Common myeloid progenitor, CD34-positive (primary cell): ENCODE data around the gene UCHL5.
A peak's percentile ranks its signal among the peaks of the same experiment; 100 is the strongest.
"Not testable (repeated sequence)": the region's sequence is repeated elsewhere in the genome, so short reads cannot be mapped to it uniquely, and the experiment has no call there.

Experiments
- CTCF ChIA-PET: fragments of 350-600 bp; sonication (Branson Sonifier 250); formaldehyde crosslinking; loops from one replicate; lab custom pipeline; 2021; ENCODE audit warnings: antibody characterized with exemption; lab: Charles Lee
- POLR2A ChIA-PET: fragments of 350-600 bp; sonication (Branson Sonifier 250); formaldehyde crosslinking; loops from one replicate; lab custom pipeline; 2021; ENCODE audit warnings: antibody characterized with exemption; lab: Charles Lee
- DNase-seq, 3 donors: peaks; one replicate each; pipeline versions ENCODE4 v3.0.0 to v3.0.0-alpha.2; 2013
- H3K27ac ChIP-seq, 2 experiments: 1 replicate in 1 of 2; 2 replicates in 1 of 2; pipeline ENCODE4 v1.7.0; 2013; ENCODE audit warnings: inconsistent platforms in 2 of 2, low read length in 2 of 2, mild to moderate bottlenecking in 2 of 2, low read depth in 1 of 2, moderate library complexity in 1 of 2; ENCODE audit not compliant: severe bottlenecking in 2 of 2, insufficient read depth in 1 of 2, poor library complexity in 1 of 2
- H3K27me3 ChIP-seq, 5 experiments: replicated peaks in 2 of 5; 1 replicate in 3 of 5; 2 replicates in 2 of 5; pipeline versions ENCODE4 v1.6.1 to v1.7.0; 2013; ENCODE audit warnings: low read length in 4 of 5, mild to moderate bottlenecking in 2 of 5, moderate library complexity in 2 of 5, inconsistent platforms in 1 of 5; ENCODE audit not compliant: insufficient read depth in 5 of 5, control insufficient read depth in 4 of 5
- H3K36me3 ChIP-seq, 4 experiments: 1 replicate in 2 of 4; 2 replicates in 2 of 4; pipeline versions ENCODE4 v1.6.1 to v1.7.0; 2013; ENCODE audit warnings: low read length in 3 of 4, control low read depth in 1 of 4, mild to moderate bottlenecking in 1 of 4; ENCODE audit not compliant: control insufficient read depth in 4 of 4, insufficient read depth in 4 of 4
- H3K4me1 ChIP-seq, 4 experiments: 1 replicate in 3 of 4; 2 replicates in 1 of 4; pipeline versions ENCODE4 v1.6.1 to v1.7.1; 2013; ENCODE audit warnings: low read length in 3 of 4, mild to moderate bottlenecking in 3 of 4, control low read depth in 1 of 4, inconsistent platforms in 1 of 4, moderate library complexity in 1 of 4; ENCODE audit not compliant: control insufficient read depth in 4 of 4, insufficient read depth in 4 of 4; ENCODE audit errors: control extremely low read depth in 1 of 4
- H3K4me3 ChIP-seq, 7 experiments: 1 replicate in 4 of 7; 2 replicates in 3 of 7; pipeline versions ENCODE4 v1.5.1 to v1.7.0; 2013; ENCODE audit warnings: mild to moderate bottlenecking in 7 of 7, low read length in 6 of 7, moderate library complexity in 6 of 7, inconsistent platforms in 2 of 7, low read depth in 2 of 7, control low read depth in 1 of 7; ENCODE audit not compliant: insufficient read depth in 4 of 7, control insufficient read depth in 1 of 7; ENCODE audit errors: extremely low read depth in 1 of 7
- H3K9me3 ChIP-seq, 5 experiments: 1 replicate in 4 of 5; 2 replicates in 1 of 5; pipeline versions ENCODE4 v1.6.1 to v1.7.1; 2013; ENCODE audit warnings: low read length in 4 of 5, mild to moderate bottlenecking in 2 of 5, inconsistent platforms in 1 of 5, low read depth in 1 of 5, moderate library complexity in 1 of 5; ENCODE audit not compliant: control insufficient read depth in 4 of 5, insufficient read depth in 2 of 5; ENCODE audit errors: control extremely low read depth in 1 of 5
- WGBS: methylation state at CpG from one replicate; pipeline ENCODE4 v1.1.5; 2013; ENCODE audit not compliant: insufficient coverage; 5-methylcytosine and 5-hydroxymethylcytosine counted together

The UCHL5 gene

DNA sequence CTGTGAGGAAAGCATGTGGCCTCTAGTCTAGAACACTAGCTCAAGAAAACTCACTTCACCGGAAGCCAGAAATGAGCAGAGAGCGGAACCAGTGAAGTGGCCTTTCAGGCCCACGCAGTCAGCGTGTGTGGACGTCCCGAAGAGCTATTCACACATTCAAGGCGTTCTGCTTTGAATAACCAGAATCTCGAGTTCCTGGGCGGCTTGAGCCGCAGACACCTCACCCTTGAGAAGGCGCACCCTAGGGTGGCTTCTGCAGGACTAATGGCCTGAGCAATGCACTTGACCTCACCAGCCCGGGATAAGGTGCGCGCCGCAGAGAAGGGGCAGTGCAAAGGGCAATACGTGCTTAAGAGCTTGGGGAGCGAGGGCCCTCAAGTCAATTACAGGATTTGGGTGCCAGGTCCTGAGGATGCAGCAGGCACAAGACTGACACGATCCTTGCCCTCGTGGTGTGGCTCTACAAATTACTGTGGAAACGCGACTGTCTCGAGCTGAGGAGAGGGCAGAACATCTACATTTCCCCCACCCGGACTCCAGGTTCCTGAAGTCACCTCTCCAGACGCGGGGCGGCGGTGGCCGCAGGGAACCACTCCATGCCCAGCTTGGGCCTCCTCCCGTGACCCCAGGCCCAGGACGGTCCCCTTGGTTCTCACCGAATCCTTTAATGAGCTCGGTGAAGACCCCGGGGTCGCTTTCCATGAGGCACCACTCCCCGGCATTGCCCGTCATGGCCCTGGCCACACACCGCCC lies 455 bp downstream of the UCHL5 start:
- CTCF ChIA-PET, result interaction anchor here (0.6 to 2.7 kb wide), 14 partner anchors 11 to 824 kb away, joined by 3 to 8 read pairs (median 4); partner anchors contain the start of gene CDC73
- Histone ChIP-seq H3K27me3 (no peaks in the 10 kb centered on the region), H3K27ac (peak overlapping the region; percentile 93 to 97), H3K4me3 (peak overlapping the region; percentile 73 to 100 (median 92)), H3K4me1 (peaks cover 11 to 32% (median 22%) of the 10 kb centered on the region in 4 experiments), H3K9me3 (no peaks in the 10 kb centered on the region), H3K36me3 (peaks cover 0 to 9% (median 2%) of the 10 kb centered on the region in 4 experiments)
- DNase-seq, result peak; percentile 36 to 84 (median 77)
- POLR2A ChIA-PET, result interaction anchor here (0.6 to 1.1 kb wide), 4 partner anchors 13 to 249 kb away, joined by 3 to 6 read pairs (median 4); no protein-coding TSS in a partner anchor
- 0% methylated on average over 35 of the region's 37 CpGs for WGBS

DNA sequence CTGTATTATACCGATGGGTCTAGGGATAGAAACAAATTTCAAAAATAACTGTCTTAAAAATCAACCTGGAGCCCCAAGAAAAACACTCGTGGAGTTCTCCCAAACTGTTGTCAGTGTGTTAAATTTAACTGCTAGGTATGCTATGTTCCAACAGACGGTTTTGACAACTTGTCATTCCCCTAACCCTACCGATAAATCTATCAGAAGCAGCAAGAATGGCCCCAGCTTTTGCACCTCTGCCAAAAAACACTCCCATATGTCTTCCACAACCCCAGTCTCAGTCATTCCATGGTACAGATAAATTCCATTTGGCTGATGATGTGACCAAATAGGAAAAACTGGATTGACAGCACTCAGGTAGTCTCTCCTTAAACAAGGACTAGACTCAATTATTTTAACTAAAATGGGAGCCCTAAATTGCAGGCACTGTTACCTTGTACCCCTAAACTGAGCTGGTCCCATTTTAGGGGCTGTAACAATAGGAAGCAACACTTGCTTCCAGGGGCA lies 4.9 kb downstream of the UCHL5 start:
- 100% methylated on average over 1 of the region's 4 CpGs for WGBS
- no peak for DNase-seq
- Histone ChIP-seq H3K4me1 (peaks cover 4 to 17% (median 13%) of the 10 kb centered on the region in 4 experiments), H3K36me3 (peaks cover 9 to 23% (median 14%) of the 10 kb centered on the region in 4 experiments), H3K27ac (no peak overlapping the region), H3K9me3 (no peaks in the 10 kb centered on the region), H3K4me3 (no peak overlapping the region), H3K27me3 (no peaks in the 10 kb centered on the region)
- ChIA-PET POLR2A (no interaction called here), CTCF (no interaction called here)

DNA sequence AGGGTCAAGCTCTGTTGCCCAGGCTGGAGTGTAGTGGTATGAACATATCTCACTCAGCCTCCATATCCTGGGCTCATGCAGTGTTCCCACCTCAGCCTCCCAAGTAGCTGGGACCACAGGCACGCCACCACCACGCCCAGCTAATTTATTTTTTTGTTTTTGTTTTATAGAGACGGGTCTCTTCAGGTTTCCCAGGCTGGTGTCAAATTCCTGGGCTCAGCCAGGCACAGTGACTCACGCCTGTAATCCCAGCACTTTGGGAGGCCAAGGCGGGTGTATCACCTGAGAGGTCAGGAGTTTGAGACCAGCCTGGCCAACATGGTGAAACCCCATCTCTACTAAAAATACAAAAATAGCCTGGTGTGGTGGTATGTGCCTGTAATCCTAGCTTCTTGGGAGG lies 10.2 kb downstream of the UCHL5 start:
- Histone ChIP-seq H3K27ac (peak overlapping the region in 1 of 2 experiments; percentile 39), H3K36me3 (peaks cover 12 to 48% (median 32%) of the 10 kb centered on the region in 4 experiments)
- H3K27me3 ChIP-seq, POLR2A ChIA-PET, DNase-seq, H3K9me3 ChIP-seq, H3K4me3 ChIP-seq, H3K4me1 ChIP-seq: not testable (repeated sequence)
- CTCF ChIA-PET, result interaction anchor here (1.1 to 2.0 kb wide), 2 partner anchors 8 to 9 kb away, joined by 3 to 8 read pairs; partner anchors contain the start of genes RO60 and UCHL5
- WGBS, result 100% methylated on average over 2 of the region's 5 CpGs

DNA sequence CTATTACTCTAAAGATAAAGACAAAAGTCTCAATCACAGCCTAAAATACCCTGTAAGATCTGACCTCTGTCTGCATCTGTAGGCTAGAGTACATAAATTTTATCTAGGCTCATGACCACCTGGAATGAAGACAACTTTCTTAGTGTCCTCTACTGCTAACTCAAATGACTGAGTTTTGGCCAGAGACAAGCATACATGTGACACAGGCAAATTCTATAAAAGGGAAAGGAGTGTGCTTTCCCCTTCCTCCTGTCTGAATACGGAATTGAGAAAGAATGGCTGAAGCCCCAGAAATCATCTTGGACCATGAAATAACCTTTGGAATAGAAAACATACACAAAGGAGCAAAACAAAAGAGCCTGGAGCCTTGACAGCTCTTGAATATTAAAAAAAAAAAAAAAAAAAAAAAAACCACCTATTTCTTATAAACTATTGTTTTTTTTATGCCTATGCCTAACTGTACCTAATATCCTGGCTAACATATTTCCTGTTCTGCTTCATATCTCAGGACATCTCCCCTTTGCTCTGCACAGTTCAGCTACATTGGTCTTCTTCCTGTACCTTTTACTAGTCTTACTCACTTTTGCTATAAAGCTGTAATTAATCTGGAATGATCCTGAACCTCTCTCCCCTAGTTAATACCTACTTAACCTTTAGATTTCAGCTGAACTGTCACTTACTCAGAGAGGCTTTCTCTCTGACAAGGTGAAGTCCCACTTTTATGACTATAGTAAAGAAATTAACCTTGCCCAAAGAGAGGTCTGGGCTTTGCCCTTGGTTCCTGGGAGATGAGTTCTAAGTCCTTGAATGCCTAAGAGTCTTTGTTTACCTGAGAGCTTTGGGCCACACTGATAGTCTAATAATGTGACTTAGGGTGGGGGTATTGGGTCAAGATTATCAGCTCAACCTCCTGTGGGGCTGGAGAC lies 16.1 kb downstream of the UCHL5 start:
- ChIA-PET CTCF (interaction anchor here (1.1 kb wide), 1 partner anchor 240 kb away, joined by 3 read pairs; no protein-coding TSS in a partner anchor), POLR2A (interaction anchor here (0.7 kb wide), 1 partner anchor 42 kb away, joined by 4 read pairs; no protein-coding TSS in a partner anchor)
- peaks cover 0 to 4% (median 0%) of the 10 kb centered on the region in 5 experiments for H3K9me3 ChIP-seq
- peak overlapping the region in 1 of 2 experiments; percentile 14 for H3K27ac ChIP-seq
- peak in 1 of 3 donors; percentile 29 for DNase-seq
- no CpG with 5 or more reads among the region's 1 CpG for WGBS
- H3K27me3 ChIP-seq, result no peaks in the 10 kb centered on the region
- peaks cover 0 to 8% (median 0%) of the 10 kb centered on the region in 4 experiments for H3K4me1 ChIP-seq
- no peak overlapping the region for H3K4me3 ChIP-seq
- H3K36me3 ChIP-seq, result peaks cover 8 to 37% (median 21%) of the 10 kb centered on the region in 4 experiments

DNA sequence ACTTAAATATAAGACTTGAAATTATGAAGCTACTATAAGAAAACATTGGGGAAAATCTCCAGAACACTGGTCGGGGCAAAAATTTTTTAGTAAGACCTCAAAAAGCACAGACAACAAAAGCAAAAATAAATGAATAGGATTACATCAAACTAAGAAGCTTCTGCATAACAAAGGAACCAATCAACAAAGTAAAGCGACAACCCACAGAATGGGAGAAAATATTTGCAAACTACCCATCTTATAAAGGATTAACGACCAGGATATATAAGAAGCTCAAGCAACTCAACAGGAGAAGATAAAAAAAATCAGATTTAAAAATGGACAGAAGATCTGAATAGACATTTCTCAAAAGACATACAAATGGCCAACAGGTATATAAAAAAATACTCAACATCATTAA lies 19.1 kb downstream of the UCHL5 start:
- H3K9me3 ChIP-seq, result peaks cover 0 to 4% (median 0%) of the 10 kb centered on the region in 5 experiments
- peaks cover 4 to 20% (median 13%) of the 10 kb centered on the region in 4 experiments for H3K36me3 ChIP-seq
- no peak for DNase-seq
- ChIA-PET POLR2A (no interaction called here), CTCF (interaction anchor here (1.1 to 2.0 kb wide), 3 partner anchors 10 to 565 kb away, joined by 3 to 5 read pairs (median 3); no protein-coding TSS in a partner anchor)
- H3K27me3 ChIP-seq, result no peaks in the 10 kb centered on the region
- no peak overlapping the region for H3K4me3 ChIP-seq
- H3K27ac ChIP-seq, result no peak overlapping the region
- peaks cover 0 to 8% (median 0%) of the 10 kb centered on the region in 4 experiments for H3K4me1 ChIP-seq
- 100% methylated on average over 1 of the region's 3 CpGs for WGBS

DNA sequence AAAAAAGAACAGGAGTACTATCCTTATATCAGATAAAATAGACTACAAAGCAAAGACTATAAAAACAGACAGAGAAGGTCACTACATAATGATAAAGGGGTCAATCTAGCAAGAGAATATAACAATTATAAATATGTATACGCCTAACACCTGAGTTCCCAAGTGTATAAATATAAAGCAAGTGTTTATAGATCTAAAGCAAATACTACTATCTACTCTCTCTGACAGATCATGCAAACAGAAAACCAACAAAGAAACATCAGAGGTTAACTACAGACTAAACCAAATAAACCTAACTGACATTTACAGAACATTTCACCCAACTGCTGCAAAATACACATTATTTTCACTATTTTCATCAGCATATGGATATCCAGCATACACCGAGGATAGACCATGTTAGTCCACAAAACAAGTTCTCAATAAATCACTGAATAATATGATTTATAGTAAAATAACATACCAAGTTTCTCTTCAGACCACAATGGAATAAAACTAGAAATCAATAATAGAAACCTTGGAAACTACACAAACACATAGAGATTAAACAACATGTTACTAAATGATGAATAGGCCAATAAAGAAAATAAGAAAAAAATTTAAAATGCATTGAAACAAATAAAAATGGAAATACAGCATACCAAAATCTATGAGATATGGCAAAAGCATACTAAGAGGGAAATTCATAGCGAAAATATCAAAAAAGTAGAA lies 22.7 kb downstream of the UCHL5 start:
- POLR2A ChIA-PET, result no interaction called here

More for the DNA sequence above, 22.7 kb downstream of the UCHL5 start:
- peaks cover 0 to 12% (median 8%) of the 10 kb centered on the region in 4 experiments for H3K36me3 ChIP-seq
- peaks cover 0 to 6% (median 0%) of the 10 kb centered on the region in 5 experiments for H3K9me3 ChIP-seq
- no peak overlapping the region for H3K4me3 ChIP-seq
- no CpG with 5 or more reads among the region's 3 CpGs for WGBS
- CTCF ChIA-PET, result no interaction called here
- H3K4me1 ChIP-seq, result no peaks in the 10 kb centered on the region
- no peaks in the 10 kb centered on the region for H3K27me3 ChIP-seq
- DNase-seq, result no peak
- H3K27ac ChIP-seq, result no peak overlapping the region
